Measurements from ENCODE around the gene MX1. TPM values are rescaled to one million over a fixed set of nuclear protein-coding genes. Genes with fewer than 3 reads are reported as not detected.

MX1 gene
- total RNA-seq, 1 donor from 2014 or later = 420 TPM

DNA sequence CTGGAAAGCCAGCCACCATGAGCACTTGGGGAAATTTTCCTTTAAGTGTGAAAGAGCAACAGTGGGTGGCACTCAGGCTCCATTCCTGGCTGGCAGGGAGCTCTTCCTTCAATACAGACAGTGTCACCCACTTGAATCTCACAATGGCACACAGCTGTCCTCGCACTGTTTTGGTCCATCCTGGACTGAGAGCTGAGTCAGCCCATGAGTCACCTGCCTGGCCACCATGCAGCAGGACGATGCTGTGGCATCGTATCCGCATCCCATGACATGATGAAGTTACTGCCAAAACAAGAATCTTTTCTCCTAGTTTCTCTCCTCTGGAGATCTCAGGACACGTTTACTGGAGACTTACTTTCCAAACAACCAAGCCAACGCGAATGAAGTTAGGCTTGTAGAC, 75.9 kb downstream of the MX1 start:
- Mint-ChIP-seq H3K9me3 (ENCODE audit: unreplicated experiment) (no peaks in the 10 kb centered on the region), H3K27me3 (ENCODE audit: low read depth, unreplicated experiment) (peaks cover 58% of the 10 kb centered on the region), H3K36me3 (ENCODE audit: low read depth, unreplicated experiment) (peaks cover 2% of the 10 kb centered on the region), H3K4me3 (ENCODE audit: unreplicated experiment) (no peak overlapping the region), H3K4me1 (ENCODE audit: low read depth, unreplicated experiment) (no peaks in the 10 kb centered on the region), H3K27ac (ENCODE audit: unreplicated experiment) (no peak overlapping the region)
- H3K4me2 ChIP-seq (ENCODE audit: low read length) = no peak overlapping the region
- H3K36me3 ChIP-seq (ENCODE audit: insufficient read depth, low read length) = no peaks in the 10 kb centered on the region
- H4K20me1 ChIP-seq (ENCODE audit: insufficient read depth, low read length) = no peaks in the 10 kb centered on the region
- no peak overlapping the region for H2AFZ ChIP-seq (ENCODE audit: low read depth, low read length)
- no peak overlapping the region for H3K4me3 ChIP-seq (ENCODE audit: insufficient read depth, low read depth, low read length)
- TF ChIP-seq, protein P1, sequence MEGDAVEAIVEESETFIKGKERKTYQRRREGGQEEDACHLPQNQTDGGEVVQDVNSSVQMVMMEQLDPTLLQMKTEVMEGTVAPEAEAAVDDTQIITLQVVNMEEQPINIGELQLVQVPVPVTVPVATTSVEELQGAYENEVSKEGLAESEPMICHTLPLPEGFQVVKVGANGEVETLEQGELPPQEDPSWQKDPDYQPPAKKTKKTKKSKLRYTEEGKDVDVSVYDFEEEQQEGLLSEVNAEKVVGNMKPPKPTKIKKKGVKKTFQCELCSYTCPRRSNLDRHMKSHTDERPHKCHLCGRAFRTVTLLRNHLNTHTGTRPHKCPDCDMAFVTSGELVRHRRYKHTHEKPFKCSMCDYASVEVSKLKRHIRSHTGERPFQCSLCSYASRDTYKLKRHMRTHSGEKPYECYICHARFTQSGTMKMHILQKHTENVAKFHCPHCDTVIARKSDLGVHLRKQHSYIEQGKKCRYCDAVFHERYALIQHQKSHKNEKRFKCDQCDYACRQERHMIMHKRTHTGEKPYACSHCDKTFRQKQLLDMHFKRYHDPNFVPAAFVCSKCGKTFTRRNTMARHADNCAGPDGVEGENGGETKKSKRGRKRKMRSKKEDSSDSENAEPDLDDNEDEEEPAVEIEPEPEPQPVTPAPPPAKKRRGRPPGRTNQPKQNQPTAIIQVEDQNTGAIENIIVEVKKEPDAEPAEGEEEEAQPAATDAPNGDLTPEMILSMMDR (IDR thresholded peaks at IDR 0.05; ENCODE audit: insufficient read depth, low read depth, low read length) = no peak
- no peak for TF ChIP-seq EZH2 (IDR thresholded peaks at IDR 0.05; ENCODE audit: insufficient read depth, low read length)
- no peak overlapping the region for H3K27ac ChIP-seq (ENCODE audit: low read depth, low read length)
- H3K27me3 ChIP-seq (ENCODE audit: insufficient read depth, low read length) = peaks cover 24% of the 10 kb centered on the region
- H3K9me3 ChIP-seq (ENCODE audit: insufficient read depth, low read depth, low read length) = no peaks in the 10 kb centered on the region
- H3K79me2 ChIP-seq (ENCODE audit: insufficient read depth, low read length) = no peaks in the 10 kb centered on the region
- DNase-seq (ENCODE audit: low read depth) = peak; percentile 6
- H3K9ac ChIP-seq (ENCODE audit: low read length) = no peak overlapping the region
- H3K4me1 ChIP-seq (ENCODE audit: insufficient read depth, low read length) = no peaks in the 10 kb centered on the region
- no peak for FAIRE-seq

DNA sequence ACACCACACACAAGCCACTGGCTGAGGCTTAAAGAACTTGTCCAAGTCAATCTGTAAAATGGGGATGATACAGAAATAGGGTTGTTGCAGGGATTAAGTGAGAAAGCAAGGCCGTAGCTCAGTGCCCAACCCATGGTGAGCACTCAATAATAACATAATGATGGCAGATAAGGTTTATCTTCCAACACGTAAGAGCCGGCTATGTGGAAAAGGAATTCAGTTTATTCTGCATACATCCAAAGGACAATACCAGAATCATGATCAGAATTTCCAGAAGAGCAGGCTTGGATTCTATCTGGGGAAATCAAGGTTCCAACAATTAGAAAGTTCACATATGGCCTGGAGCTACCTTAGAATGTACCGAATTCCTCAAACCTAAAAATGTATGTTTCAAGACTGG, 77.3 kb downstream of the MX1 start:
- Histone ChIP-seq H3K4me3 (ENCODE audit: insufficient read depth, low read depth, low read length) (no peak overlapping the region), H4K20me1 (ENCODE audit: insufficient read depth, low read length) (no peaks in the 10 kb centered on the region), H3K4me1 (ENCODE audit: insufficient read depth, low read length) (no peaks in the 10 kb centered on the region), H2AFZ (ENCODE audit: low read depth, low read length) (no peak overlapping the region), H3K27me3 (ENCODE audit: insufficient read depth, low read length) (peaks cover 31% of the 10 kb centered on the region), H3K9ac (ENCODE audit: low read length) (no peak overlapping the region), H3K36me3 (ENCODE audit: insufficient read depth, low read length) (no peaks in the 10 kb centered on the region), H3K4me2 (ENCODE audit: low read length) (no peak overlapping the region), H3K79me2 (ENCODE audit: insufficient read depth, low read length) (no peaks in the 10 kb centered on the region), H3K9me3 (ENCODE audit: insufficient read depth, low read depth, low read length) (no peaks in the 10 kb centered on the region), H3K27ac (ENCODE audit: low read depth, low read length) (no peak overlapping the region)
- H3K36me3 Mint-ChIP-seq (ENCODE audit: low read depth, unreplicated experiment) = peaks cover 2% of the 10 kb centered on the region
- H3K4me1 Mint-ChIP-seq (ENCODE audit: low read depth, unreplicated experiment) = no peaks in the 10 kb centered on the region
- H3K27me3 Mint-ChIP-seq (ENCODE audit: low read depth, unreplicated experiment) = peaks cover 55% of the 10 kb centered on the region
- TF ChIP-seq, protein P1 (IDR thresholded peaks at IDR 0.05; ENCODE audit: insufficient read depth, low read depth, low read length) = no peak
- no peak for TF ChIP-seq EZH2 (IDR thresholded peaks at IDR 0.05; ENCODE audit: insufficient read depth, low read length)
- no peak for DNase-seq (ENCODE audit: low read depth)
- H3K9me3 Mint-ChIP-seq (ENCODE audit: unreplicated experiment) = no peaks in the 10 kb centered on the region
- no peak for FAIRE-seq
- H3K27ac Mint-ChIP-seq (ENCODE audit: unreplicated experiment) = no peak overlapping the region
- no peak overlapping the region for H3K4me3 Mint-ChIP-seq (ENCODE audit: unreplicated experiment)

DNA sequence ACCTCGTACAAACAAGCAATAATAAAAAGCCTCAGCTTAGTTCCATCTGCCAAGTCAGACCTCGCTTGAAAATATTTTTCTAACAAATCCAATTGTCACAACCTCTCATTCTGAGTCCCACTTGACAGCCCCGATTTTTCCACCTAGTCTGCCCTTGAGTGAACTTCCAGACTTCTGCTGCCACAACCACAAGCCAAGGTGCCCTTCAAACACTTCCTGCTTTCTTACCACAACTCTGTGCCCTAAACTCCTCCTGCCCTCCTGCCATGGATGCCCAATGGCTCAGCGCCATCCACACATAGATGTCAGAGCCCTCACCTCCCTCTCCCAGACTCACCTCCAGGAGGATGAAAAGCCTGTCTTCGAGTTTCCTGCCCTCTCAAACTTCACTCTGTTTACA, 78.0 kb downstream of the MX1 start:
- Histone ChIP-seq H3K9ac (ENCODE audit: low read length) (no peak overlapping the region), H3K27me3 (ENCODE audit: insufficient read depth, low read length) (peaks cover 36% of the 10 kb centered on the region), H3K27ac (ENCODE audit: low read depth, low read length) (no peak overlapping the region), H3K79me2 (ENCODE audit: insufficient read depth, low read length) (no peaks in the 10 kb centered on the region), H3K9me3 (ENCODE audit: insufficient read depth, low read depth, low read length) (no peaks in the 10 kb centered on the region), H3K36me3 (ENCODE audit: insufficient read depth, low read length) (no peaks in the 10 kb centered on the region), H2AFZ (ENCODE audit: low read depth, low read length) (no peak overlapping the region), H4K20me1 (ENCODE audit: insufficient read depth, low read length) (no peaks in the 10 kb centered on the region), H3K4me2 (ENCODE audit: low read length) (no peak overlapping the region), H3K4me1 (ENCODE audit: insufficient read depth, low read length) (no peaks in the 10 kb centered on the region), H3K4me3 (ENCODE audit: insufficient read depth, low read depth, low read length) (no peak overlapping the region)
- FAIRE-seq = no peak
- TF ChIP-seq, protein P1 (IDR thresholded peaks at IDR 0.05; ENCODE audit: insufficient read depth, low read depth, low read length) = no peak
- TF ChIP-seq EZH2 (IDR thresholded peaks at IDR 0.05; ENCODE audit: insufficient read depth, low read length) = no peak
- DNase-seq (ENCODE audit: low read depth) = no peak
- H3K4me1 Mint-ChIP-seq (ENCODE audit: low read depth, unreplicated experiment) = no peaks in the 10 kb centered on the region
- H3K4me3 Mint-ChIP-seq (ENCODE audit: unreplicated experiment) = no peak overlapping the region
- no peak overlapping the region for H3K27ac Mint-ChIP-seq (ENCODE audit: unreplicated experiment)
- H3K36me3 Mint-ChIP-seq (ENCODE audit: low read depth, unreplicated experiment) = peaks cover 2% of the 10 kb centered on the region
- H3K27me3 Mint-ChIP-seq (ENCODE audit: low read depth, unreplicated experiment) = peaks cover 56% of the 10 kb centered on the region
- no peaks in the 10 kb centered on the region for H3K9me3 Mint-ChIP-seq (ENCODE audit: unreplicated experiment)
